HepG2 (cell line): ENCODE results near the gene GPR15. TPM values are rescaled to one million over a fixed set of nuclear protein-coding genes. Genes with fewer than 3 reads are reported as not detected.

Source experiments
- ATAC-seq: fragments of 200-7000 bp; cut with Tn5 transposase; 3 replicates; pipeline ENCODE4 v1.9.1; 2020; ENCODE audit warnings: mild to moderate bottlenecking, moderate library complexity
- BruUV-seq: library from RNA; stranded (reverse); fragments of 400-500 nt; replicated peaks from 2 replicates; lab custom pipeline; 2021; lab: Mats Ljungman, UMichigan
- CTCF ChIA-PET: fragments of 300-600 bp; formaldehyde crosslinking; extraction: SDS; loops from one replicate; lab custom pipeline; 2021; ENCODE audit warnings: low total read pairs, inconsistent platforms, low intra/inter-chr PET ratio; lab: Yijun Ruan, JAX
- POLR2A ChIA-PET: fragments of 350-600 bp; sonication (Branson Sonifier 250); formaldehyde crosslinking; loops from one replicate; lab custom pipeline; 2020; ENCODE audit warnings: antibody characterized with exemption, inconsistent platforms; lab: Yijun Ruan, JAX
- DNase-seq: peaks from one replicate; pipeline ENCODE4 v3.0.0-alpha.2; 2015; ENCODE audit warnings: low spot score
- FAIRE-seq: peaks from 3 replicates; lab custom pipeline; 2011; peaks lifted over from hg19 to GRCh38; lab: Jason Lieb, UNC
- H2AFZ ChIP-seq: one replicate; pipeline ENCODE4 v1.6.1; 2011; ENCODE audit warnings: low read length, inconsistent platforms
- H3K27ac ChIP-seq: fragments of 300-600 bp; 3 replicates; pipeline ENCODE4 v1.8.0; 2011; ENCODE audit warnings: mixed run types, mild to moderate bottlenecking, mixed read lengths, low read length, inconsistent platforms; ENCODE audit not compliant: insufficient read depth; ENCODE audit errors: extremely low read length
- H3K27me3 ChIP-seq, 2 experiments: fragments of 200-600 bp in 1 of 2; 2 replicates in 1 of 2; 3 replicates in 1 of 2; pipeline versions ENCODE4 v1.6.0 to v1.8.0; 2011; ENCODE audit warnings: low read length in 2 of 2, mild to moderate bottlenecking in 2 of 2, moderate library complexity in 2 of 2, inconsistent platforms in 1 of 2; ENCODE audit not compliant: insufficient read depth in 2 of 2, control insufficient read depth in 1 of 2
- H3K36me3 ChIP-seq, 2 experiments: fragments of 200-600 bp in 1 of 2; replicated peaks in 1 of 2; 2 replicates in 1 of 2; 3 replicates in 1 of 2; pipeline versions ENCODE4 v1.5.1 to v1.8.0; 2011; ENCODE audit warnings: low read length in 2 of 2, inconsistent platforms in 1 of 2; ENCODE audit not compliant: insufficient read depth in 2 of 2, control insufficient read depth in 1 of 2
- H3K4me1 ChIP-seq: 2 replicates; pipeline ENCODE4 v1.5.1; 2012; ENCODE audit warnings: low read length, inconsistent platforms; ENCODE audit not compliant: insufficient read depth
- H3K4me2 ChIP-seq: 2 replicates; pipeline ENCODE4 v1.6.0; 2011; ENCODE audit warnings: low read depth, low read length, inconsistent platforms
- H3K4me3 ChIP-seq, 3 experiments: fragments of 200-600 bp in 1 of 3; sonication (generic), shearing (Covaris generic) in 1 of 3; replicated peaks in 1 of 3; 2 replicates each; pipeline ENCODE4 v1.5.1; 2011 to 2016; ENCODE audit warnings: low read length in 3 of 3, inconsistent platforms in 2 of 3, low read depth in 2 of 3, mild to moderate bottlenecking in 2 of 3, control low read depth in 1 of 3, mixed read lengths in 1 of 3; ENCODE audit not compliant: insufficient read depth in 1 of 3
- H3K79me2 ChIP-seq: one replicate; pipeline ENCODE4 v1.6.1; 2011; ENCODE audit warnings: low read length, inconsistent platforms; ENCODE audit not compliant: insufficient read depth
- H3K9ac ChIP-seq: 2 replicates; pipeline ENCODE4 v1.6.0; 2011; ENCODE audit warnings: mild to moderate bottlenecking, low read depth, low read length, inconsistent platforms; ENCODE audit not compliant: insufficient read depth
- H3K9me3 ChIP-seq: 2 replicates; pipeline ENCODE4 v1.5.1; 2012; ENCODE audit warnings: mild to moderate bottlenecking, low read length
- H4K20me1 ChIP-seq: 2 replicates; pipeline ENCODE4 v1.6.0; 2011; ENCODE audit warnings: inconsistent platforms, mild to moderate bottlenecking, low read length, moderate library complexity; ENCODE audit not compliant: insufficient read depth
- CREM ChIP-seq, 2 experiments: sonication (generic) in 1 of 2; formaldehyde crosslinking in 1 of 2; IDR thresholded peaks; 2 replicates each; pipeline versions ENCODE4 v1.4.0 to v1.6.1; 2016 to 2020; ENCODE audit warnings: antibody characterized with exemption in 1 of 2, mild to moderate bottlenecking in 1 of 2, missing genetic modification reagents in 1 of 2
- KLF11 ChIP-seq: IDR thresholded peaks from 2 replicates; pipeline ENCODE4 v1.6.1; 2016; ENCODE audit warnings: missing compliant biosample characterization
- NR2C2 ChIP-seq: sonication (generic); formaldehyde crosslinking; IDR thresholded peaks from 2 replicates; pipeline ENCODE4 v1.4.0; 2020; ENCODE audit warnings: missing genetic modification reagents, mild to moderate bottlenecking, moderate library complexity, borderline replicate concordance
- RBM39 ChIP-seq: fragments of 200-400 bp; formaldehyde crosslinking; IDR thresholded peaks from one replicate; pipeline ENCODE4 v1.6.1; 2018; ENCODE audit warnings: antibody characterized with exemption, mild to moderate bottlenecking, low read depth, low read length; ENCODE audit not compliant: poor library complexity, severe bottlenecking
- ZNF563 ChIP-seq: sonication (generic); formaldehyde crosslinking; IDR thresholded peaks from 2 replicates; pipeline ENCODE4 v1.8.0; 2022; ENCODE audit warnings: mild to moderate bottlenecking, moderate library complexity, missing genetic modification reagents
- ZNF761 ChIP-seq: sonication (generic); formaldehyde crosslinking; conservative IDR thresholded peaks from 2 replicates; pipeline ENCODE4 v1.4.0; 2020; ENCODE audit warnings: mild to moderate bottlenecking, missing genetic modification reagents
- ZNF850 ChIP-seq: sonication (generic); formaldehyde crosslinking; conservative IDR thresholded peaks from 2 replicates; pipeline ENCODE4 v1.9.0; 2021; ENCODE audit warnings: mild to moderate bottlenecking, missing genetic modification reagents
- WGBS: methylation state at CpG from one replicate; pipeline ENCODE4 v1.1.6; 2017; ENCODE audit warnings: low lambda C conversion rate; 5-methylcytosine and 5-hydroxymethylcytosine counted together
- in situ Hi-C: cut with HindIII; loops from 2 replicates; pipeline ENCODE4 v1.10.0; 2017; ENCODE audit warnings: low pct_unique_long_range_greater_than_20kb; ENCODE audit not compliant: extremely low pct_ligation_motif_present
- intact Hi-C: fragments of 100-400 bp; cut with micrococcal nuclease; formaldehyde crosslinking; loops from one replicate; pipeline ENCODE4 v1.10.0; 2022; ENCODE audit not compliant: unreplicated experiment
- polyA plus RNA-seq, 8 experiments: library from polyadenylated mRNA; depleted of rRNA in 3 of 8; stranded (reverse) in 7 of 8; unstranded in 1 of 8; fragments of >200 nt; fragmentation: Illumina TruSeq in 4 of 8; extraction: Trizol in 4 of 8; gene quantifications; 2 replicates each; pipeline versions ENCODE4 v1.2.1 to v1.2.3, GENCODE V29; 2011 to 2016; ENCODE audit warnings: low read depth in 4 of 8, missing spikeins in 1 of 8, mixed read lengths in 1 of 8; ENCODE audit not compliant: insufficient read depth in 1 of 8
- total RNA-seq, 5 experiments: library from RNA; depleted of rRNA; stranded (reverse); fragments of >200 nt; fragmentation: Illumina TruSeq; extraction: Trizol; gene quantifications; 2 replicates each; pipeline ENCODE4 v1.2.3, GENCODE V29; 2016; ENCODE audit warnings: low read depth in 1 of 5
- TF ChIP-seq, protein P1 (sequence below): sonication (generic); formaldehyde crosslinking; IDR thresholded peaks from 2 replicates; pipeline ENCODE4 v1.9.0; 2022; ENCODE audit warnings: low read depth, missing genetic modification reagents
- TF ChIP-seq, protein P2 (sequence below): sonication (generic); formaldehyde crosslinking; conservative IDR thresholded peaks from 2 replicates; pipeline ENCODE4 v1.4.0; 2020; ENCODE audit warnings: mild to moderate bottlenecking, missing genetic modification reagents, moderate library complexity
- TF ChIP-seq, protein P3 (sequence below): sonication (generic); formaldehyde crosslinking; IDR thresholded peaks from 2 replicates; pipeline ENCODE4 v1.5.1; 2020; ENCODE audit warnings: missing genetic modification reagents, mild to moderate bottlenecking, borderline replicate concordance
- TF ChIP-seq, protein P4 (sequence below): fragments of 450-650 bp; IDR thresholded peaks from 2 replicates; pipeline ENCODE4 v1.6.1; 2017; ENCODE audit warnings: mild to moderate bottlenecking
- TF ChIP-seq, protein P5 (sequence below): sonication (generic); formaldehyde crosslinking; IDR thresholded peaks from 2 replicates; pipeline ENCODE4 v1.8.0; 2022; ENCODE audit warnings: mild to moderate bottlenecking, missing genetic modification reagents, moderate library complexity

GPR15 gene
- total and polyA plus RNA-seq, 2 of the 13 experiments (the other 11 are each of a cell fraction or from before 2014, with no cell fraction given), result not detected

DNA sequence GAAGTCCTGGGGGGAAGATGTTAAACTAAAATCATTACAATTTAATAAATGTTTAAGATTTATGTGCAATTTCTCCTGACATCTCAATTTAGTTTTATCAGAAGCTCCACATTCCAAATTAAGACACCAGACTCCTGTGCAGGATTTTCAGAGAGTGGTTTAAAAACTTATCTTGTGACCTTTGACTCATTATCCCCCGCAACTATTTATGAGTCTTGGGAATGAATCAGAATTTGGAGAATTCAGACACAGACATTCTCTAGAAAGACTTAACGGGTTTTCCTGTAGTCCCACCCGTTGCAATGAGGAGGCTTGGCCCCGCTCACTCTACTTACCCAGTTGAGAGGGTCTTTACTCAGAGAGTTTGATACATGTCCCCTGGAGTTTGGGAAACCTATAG, 27.2 kb upstream of the GPR15 start:
- Histone ChIP-seq H3K27ac (no peak overlapping the region), H3K4me1 (no peaks in the 10 kb centered on the region), H4K20me1 (no peaks in the 10 kb centered on the region), H3K79me2 (no peaks in the 10 kb centered on the region), H2AFZ (no peak overlapping the region), H3K9ac (no peak overlapping the region), H3K4me3 (no peak overlapping the region), H3K36me3 (no peaks in the 10 kb centered on the region), H3K9me3 (no peaks in the 10 kb centered on the region), H3K27me3 (no peaks in the 10 kb centered on the region), H3K4me2 (no peak overlapping the region)
- DNase-seq (no peak), FAIRE-seq (no peak), ATAC-seq (no peak)
- in situ Hi-C loops (no loop called here), intact Hi-C loops (no loop called here)
- CTCF ChIA-PET, result no interaction called here
- TF ChIP-seq, protein P1, sequence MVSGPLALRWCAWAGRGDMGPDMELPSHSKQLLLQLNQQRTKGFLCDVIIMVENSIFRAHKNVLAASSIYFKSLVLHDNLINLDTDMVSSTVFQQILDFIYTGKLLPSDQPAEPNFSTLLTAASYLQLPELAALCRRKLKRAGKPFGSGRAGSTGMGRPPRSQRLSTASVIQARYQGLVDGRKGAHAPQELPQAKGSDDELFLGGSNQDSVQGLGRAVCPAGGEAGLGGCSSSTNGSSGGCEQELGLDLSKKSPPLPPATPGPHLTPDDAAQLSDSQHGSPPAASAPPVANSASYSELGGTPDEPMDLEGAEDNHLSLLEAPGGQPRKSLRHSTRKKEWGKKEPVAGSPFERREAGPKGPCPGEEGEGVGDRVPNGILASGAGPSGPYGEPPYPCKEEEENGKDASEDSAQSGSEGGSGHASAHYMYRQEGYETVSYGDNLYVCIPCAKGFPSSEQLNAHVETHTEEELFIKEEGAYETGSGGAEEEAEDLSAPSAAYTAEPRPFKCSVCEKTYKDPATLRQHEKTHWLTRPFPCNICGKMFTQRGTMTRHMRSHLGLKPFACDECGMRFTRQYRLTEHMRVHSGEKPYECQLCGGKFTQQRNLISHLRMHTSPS, result no peak
- TF ChIP-seq, protein P2, sequence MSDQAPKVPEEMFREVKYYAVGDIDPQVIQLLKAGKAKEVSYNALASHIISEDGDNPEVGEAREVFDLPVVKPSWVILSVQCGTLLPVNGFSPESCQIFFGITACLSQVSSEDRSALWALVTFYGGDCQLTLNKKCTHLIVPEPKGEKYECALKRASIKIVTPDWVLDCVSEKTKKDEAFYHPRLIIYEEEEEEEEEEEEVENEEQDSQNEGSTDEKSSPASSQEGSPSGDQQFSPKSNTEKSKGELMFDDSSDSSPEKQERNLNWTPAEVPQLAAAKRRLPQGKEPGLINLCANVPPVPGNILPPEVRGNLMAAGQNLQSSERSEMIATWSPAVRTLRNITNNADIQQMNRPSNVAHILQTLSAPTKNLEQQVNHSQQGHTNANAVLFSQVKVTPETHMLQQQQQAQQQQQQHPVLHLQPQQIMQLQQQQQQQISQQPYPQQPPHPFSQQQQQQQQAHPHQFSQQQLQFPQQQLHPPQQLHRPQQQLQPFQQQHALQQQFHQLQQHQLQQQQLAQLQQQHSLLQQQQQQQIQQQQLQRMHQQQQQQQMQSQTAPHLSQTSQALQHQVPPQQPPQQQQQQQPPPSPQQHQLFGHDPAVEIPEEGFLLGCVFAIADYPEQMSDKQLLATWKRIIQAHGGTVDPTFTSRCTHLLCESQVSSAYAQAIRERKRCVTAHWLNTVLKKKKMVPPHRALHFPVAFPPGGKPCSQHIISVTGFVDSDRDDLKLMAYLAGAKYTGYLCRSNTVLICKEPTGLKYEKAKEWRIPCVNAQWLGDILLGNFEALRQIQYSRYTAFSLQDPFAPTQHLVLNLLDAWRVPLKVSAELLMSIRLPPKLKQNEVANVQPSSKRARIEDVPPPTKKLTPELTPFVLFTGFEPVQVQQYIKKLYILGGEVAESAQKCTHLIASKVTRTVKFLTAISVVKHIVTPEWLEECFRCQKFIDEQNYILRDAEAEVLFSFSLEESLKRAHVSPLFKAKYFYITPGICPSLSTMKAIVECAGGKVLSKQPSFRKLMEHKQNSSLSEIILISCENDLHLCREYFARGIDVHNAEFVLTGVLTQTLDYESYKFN, result no peak
- no peak for TF ChIP-seq ZNF563 (CRISPR knock-in tag)
- TF ChIP-seq, protein P3, sequence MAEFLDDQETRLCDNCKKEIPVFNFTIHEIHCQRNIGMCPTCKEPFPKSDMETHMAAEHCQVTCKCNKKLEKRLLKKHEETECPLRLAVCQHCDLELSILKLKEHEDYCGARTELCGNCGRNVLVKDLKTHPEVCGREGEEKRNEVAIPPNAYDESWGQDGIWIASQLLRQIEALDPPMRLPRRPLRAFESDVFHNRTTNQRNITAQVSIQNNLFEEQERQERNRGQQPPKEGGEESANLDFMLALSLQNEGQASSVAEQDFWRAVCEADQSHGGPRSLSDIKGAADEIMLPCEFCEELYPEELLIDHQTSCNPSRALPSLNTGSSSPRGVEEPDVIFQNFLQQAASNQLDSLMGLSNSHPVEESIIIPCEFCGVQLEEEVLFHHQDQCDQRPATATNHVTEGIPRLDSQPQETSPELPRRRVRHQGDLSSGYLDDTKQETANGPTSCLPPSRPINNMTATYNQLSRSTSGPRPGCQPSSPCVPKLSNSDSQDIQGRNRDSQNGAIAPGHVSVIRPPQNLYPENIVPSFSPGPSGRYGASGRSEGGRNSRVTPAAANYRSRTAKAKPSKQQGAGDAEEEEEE, result no peak
- TF ChIP-seq, protein P4, sequence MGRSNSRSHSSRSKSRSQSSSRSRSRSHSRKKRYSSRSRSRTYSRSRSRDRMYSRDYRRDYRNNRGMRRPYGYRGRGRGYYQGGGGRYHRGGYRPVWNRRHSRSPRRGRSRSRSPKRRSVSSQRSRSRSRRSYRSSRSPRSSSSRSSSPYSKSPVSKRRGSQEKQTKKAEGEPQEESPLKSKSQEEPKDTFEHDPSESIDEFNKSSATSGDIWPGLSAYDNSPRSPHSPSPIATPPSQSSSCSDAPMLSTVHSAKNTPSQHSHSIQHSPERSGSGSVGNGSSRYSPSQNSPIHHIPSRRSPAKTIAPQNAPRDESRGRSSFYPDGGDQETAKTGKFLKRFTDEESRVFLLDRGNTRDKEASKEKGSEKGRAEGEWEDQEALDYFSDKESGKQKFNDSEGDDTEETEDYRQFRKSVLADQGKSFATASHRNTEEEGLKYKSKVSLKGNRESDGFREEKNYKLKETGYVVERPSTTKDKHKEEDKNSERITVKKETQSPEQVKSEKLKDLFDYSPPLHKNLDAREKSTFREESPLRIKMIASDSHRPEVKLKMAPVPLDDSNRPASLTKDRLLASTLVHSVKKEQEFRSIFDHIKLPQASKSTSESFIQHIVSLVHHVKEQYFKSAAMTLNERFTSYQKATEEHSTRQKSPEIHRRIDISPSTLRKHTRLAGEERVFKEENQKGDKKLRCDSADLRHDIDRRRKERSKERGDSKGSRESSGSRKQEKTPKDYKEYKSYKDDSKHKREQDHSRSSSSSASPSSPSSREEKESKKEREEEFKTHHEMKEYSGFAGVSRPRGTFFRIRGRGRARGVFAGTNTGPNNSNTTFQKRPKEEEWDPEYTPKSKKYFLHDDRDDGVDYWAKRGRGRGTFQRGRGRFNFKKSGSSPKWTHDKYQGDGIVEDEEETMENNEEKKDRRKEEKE, result no peak
- no peak for TF ChIP-seq ZNF850 (CRISPR knock-in tag)
- no peak for TF ChIP-seq RBM39
- no peak for TF ChIP-seq CREM (IDR thresholded peaks at IDR 0.05)
- no peak for TF ChIP-seq CREM (CRISPR knock-in tag; IDR thresholded peaks at IDR 0.05)
- no peak for TF ChIP-seq KLF11 (CRISPR knock-in tag)
- TF ChIP-seq, protein P5, sequence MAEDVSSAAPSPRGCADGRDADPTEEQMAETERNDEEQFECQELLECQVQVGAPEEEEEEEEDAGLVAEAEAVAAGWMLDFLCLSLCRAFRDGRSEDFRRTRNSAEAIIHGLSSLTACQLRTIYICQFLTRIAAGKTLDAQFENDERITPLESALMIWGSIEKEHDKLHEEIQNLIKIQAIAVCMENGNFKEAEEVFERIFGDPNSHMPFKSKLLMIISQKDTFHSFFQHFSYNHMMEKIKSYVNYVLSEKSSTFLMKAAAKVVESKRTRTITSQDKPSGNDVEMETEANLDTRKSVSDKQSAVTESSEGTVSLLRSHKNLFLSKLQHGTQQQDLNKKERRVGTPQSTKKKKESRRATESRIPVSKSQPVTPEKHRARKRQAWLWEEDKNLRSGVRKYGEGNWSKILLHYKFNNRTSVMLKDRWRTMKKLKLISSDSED, result no peak
- TF ChIP-seq ZNF761 (CRISPR knock-in tag), result no peak
- TF ChIP-seq NR2C2, result no peak
- POLR2A ChIA-PET, result no interaction called here
- WGBS, result 30% methylated on average over 4 of the region's 4 CpGs
- no TSS peak for BruUV-seq
